Hepatocyte (in vitro differentiated cells): Measurements from ENCODE around the gene PPDPF.

Experiments
- CTCF ChIP-seq: fragments of 200-600 bp; sonication (generic); IDR thresholded peaks from 2 replicates; pipeline ENCODE4 v1.5.1; 2016; ENCODE audit warnings: antibody characterized with exemption, mild to moderate bottlenecking; ENCODE audit not compliant: poor library complexity
- EZH2phosphoT487 ChIP-seq: fragments of 200-600 bp; sonication (generic); IDR thresholded peaks from one replicate; pipeline ENCODE4 v1.6.1; 2018; ENCODE audit warnings: antibody characterized with exemption, mild to moderate bottlenecking, low read depth, moderate library complexity; ENCODE audit not compliant: unreplicated experiment, severe bottlenecking

GRCh38 chr20:63565699-63566335 lies 45.3 kb downstream of the PPDPF start:
- TF ChIP-seq CTCF, result no peak
- TF ChIP-seq EZH2phosphoT487, result no peak
